HG03060 (cell line): ENCODE data around the gene CEMIP2.
"Not testable (repeated sequence)": the region's sequence is repeated elsewhere in the genome, so short reads cannot be mapped to it uniquely, and the experiment has no call there.

Experiments used
- ATAC-seq: cut with Tn5 transposase; IDR thresholded peaks from one replicate; pipeline ENCODE4 v1.9.1; 2021; ENCODE audit warnings: low read depth, moderate number of reproducible peaks; ENCODE audit not compliant: unreplicated experiment

Gene CEMIP2

GRCh38 chr9:71768388-71769174, at the start of gene CEMIP2:
Gene CEMIP2 (minus strand): TSS chr9:71768513. CDS start chr9:71750373, 18,140 bp downstream.
- peak; percentile 31 for ATAC-seq

- ATAC-seq: no peak
Observed at GRCh38 chr9:71816916-71817451, 48.7 kb upstream of the CEMIP2 start.

- no peak for ATAC-seq
Observed at GRCh38 chr9:71814815-71815214, 46.5 kb upstream of the CEMIP2 start.

GRCh38 chr9:71814226-71814625, 45.9 kb upstream of the CEMIP2 start:
- ATAC-seq: no peak

- no peak for ATAC-seq
Observed at GRCh38 chr9:71812385-71812784, 44.1 kb upstream of the CEMIP2 start.

- ATAC-seq: no peak
Observed at GRCh38 chr9:71808068-71808467, 39.8 kb upstream of the CEMIP2 start.

GRCh38 chr9:71806901-71807307, 38.6 kb upstream of the CEMIP2 start:
- peak; percentile 84 for ATAC-seq

GRCh38 chr9:71805096-71805495, 36.8 kb upstream of the CEMIP2 start:
- ATAC-seq: not testable (repeated sequence)

- ATAC-seq: no peak
Observed at GRCh38 chr9:71801826-71802225, 33.5 kb upstream of the CEMIP2 start.

- ATAC-seq: no peak
Observed at GRCh38 chr9:71797266-71797665, 29.0 kb upstream of the CEMIP2 start.

- ATAC-seq: no peak
Observed at GRCh38 chr9:71796100-71796767, 27.9 kb upstream of the CEMIP2 start.

GRCh38 chr9:71795097-71795813, 26.9 kb upstream of the CEMIP2 start:
- ATAC-seq: peak; percentile 88

- ATAC-seq: no peak
Observed at GRCh38 chr9:71793386-71794105, 25.2 kb upstream of the CEMIP2 start.

GRCh38 chr9:71791875-71792274, 23.6 kb upstream of the CEMIP2 start:
- ATAC-seq: no peak

- ATAC-seq: no peak
Observed at GRCh38 chr9:71790296-71790695, 22.0 kb upstream of the CEMIP2 start.

- ATAC-seq: peak; percentile 77
Observed at GRCh38 chr9:71783120-71783523, 14.8 kb upstream of the CEMIP2 start.

GRCh38 chr9:71781391-71781790, 13.1 kb upstream of the CEMIP2 start:
- peak; percentile 67 for ATAC-seq

GRCh38 chr9:71780953-71781352, 12.6 kb upstream of the CEMIP2 start:
- no peak for ATAC-seq

- ATAC-seq: no peak
Observed at GRCh38 chr9:71778085-71778484, 9.8 kb upstream of the CEMIP2 start.

- no peak for ATAC-seq
Observed at GRCh38 chr9:71774920-71775319, 6.6 kb upstream of the CEMIP2 start.
